DMS79 treated with DMSO at 0.1 percent for 48 hours (cell line): ENCODE results near the gene SRGAP2B.
"Not testable (repeated sequence)": the region's sequence is repeated elsewhere in the genome, so short reads cannot be mapped to it uniquely, and the experiment has no call there.

ENCODE experiments used
- DNase-seq: peaks from one replicate; lab custom pipeline; 2025; lab: John Stamatoyannopoulos, UW

SRGAP2B gene

DNA sequence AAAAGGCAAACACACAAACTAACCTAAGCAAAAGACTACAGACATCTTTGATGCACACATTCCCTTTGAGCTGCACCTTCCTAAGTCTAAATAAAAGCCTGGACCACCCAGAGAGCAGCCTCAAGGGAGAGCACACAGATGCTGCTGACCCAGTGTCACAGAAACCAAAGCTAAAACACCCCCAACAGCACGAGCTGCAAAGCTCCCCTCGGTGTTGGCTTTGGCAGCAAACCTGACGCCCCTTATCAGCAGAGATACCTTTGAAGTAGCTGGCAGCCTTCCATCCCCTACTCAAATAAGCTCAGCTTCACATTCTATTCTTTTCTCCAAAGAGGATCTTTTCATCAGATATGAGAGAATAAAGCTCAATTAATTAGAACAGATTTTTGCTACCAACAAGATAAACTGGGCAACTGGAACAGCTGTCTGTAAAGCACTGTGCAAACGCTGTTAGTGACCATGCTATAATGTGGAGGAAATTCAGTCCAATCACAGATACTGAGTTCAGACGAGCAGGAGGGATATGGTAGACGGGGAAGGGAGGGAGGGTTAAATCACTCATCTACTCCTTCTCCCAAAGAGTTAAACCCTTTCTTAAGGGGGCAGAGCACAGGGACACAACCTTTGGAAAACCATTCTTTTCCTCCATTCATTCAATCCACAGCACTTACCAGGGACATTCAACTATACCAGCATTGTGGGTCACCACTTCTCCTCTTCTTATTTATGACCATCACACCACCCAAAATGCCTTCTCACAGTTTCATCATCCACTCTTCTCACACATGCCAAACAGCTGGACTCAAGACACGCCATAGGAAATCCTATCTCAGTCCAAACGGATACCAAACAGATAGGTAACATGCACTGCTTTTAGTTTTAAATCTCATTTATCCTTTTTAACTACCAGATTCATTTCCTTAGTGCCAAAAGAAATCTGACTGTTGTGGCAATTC, 148.3 kb downstream of the SRGAP2B start:
- DNase-seq: not testable (repeated sequence)

DNA sequence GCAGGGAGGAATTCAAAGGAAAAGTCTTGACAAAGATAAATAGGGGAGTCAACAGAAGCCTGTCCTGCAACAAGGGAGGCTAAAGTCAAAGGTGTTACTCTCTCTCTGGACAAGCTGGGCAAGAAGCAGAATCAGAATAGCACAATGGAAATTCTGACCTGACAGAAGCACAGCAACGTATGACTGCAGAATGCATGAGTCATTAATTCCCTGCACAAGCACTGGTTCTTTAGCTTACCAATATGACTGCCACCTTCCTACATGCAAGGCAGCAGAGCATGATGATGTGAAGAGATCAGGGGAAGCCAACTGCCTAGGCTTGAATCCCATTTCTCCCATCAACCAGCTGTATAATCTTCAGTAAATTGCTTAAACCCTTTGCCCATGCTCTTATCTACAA, 153.4 kb downstream of the SRGAP2B start:
- DNase-seq: not testable (repeated sequence)

DNA sequence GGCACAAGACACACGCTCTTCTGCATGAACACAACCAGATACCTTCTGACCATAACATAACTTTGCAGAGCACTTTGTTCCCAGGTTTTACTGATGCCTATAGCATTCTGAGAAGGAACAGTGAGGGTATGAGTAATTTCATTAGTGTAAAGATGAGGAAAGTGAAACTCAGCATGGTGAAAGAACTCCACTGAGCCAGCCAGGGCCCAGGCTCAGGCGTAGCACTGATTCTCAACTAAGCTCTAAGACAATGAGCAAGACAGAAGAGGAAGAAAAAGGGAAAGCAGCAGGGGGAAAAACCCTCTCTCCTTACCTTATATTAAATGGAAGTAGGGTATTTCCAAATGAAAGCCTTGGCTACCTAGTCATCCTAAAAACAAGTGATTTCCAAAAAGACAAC, 155.1 kb downstream of the SRGAP2B start:
- not testable (repeated sequence) for DNase-seq

DNA sequence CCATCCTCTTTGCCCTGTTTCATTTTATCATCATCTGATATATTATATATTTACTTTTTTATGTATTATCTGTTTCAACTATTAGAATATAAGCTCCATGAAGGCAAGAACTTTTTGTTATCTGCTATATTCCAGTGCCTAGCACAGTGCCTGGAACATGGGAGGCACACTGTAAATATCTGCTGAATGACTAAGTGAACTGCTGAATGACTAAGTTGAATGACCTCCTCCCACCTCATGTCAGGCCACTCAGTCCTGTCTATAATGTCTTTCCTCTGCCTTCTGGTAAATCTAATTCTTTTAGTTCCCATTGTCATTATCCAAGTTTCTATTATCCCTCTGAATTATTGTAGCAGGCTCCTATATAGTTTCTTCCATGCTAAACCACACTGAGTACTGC, 156.5 kb downstream of the SRGAP2B start:
- not testable (repeated sequence) for DNase-seq

DNA sequence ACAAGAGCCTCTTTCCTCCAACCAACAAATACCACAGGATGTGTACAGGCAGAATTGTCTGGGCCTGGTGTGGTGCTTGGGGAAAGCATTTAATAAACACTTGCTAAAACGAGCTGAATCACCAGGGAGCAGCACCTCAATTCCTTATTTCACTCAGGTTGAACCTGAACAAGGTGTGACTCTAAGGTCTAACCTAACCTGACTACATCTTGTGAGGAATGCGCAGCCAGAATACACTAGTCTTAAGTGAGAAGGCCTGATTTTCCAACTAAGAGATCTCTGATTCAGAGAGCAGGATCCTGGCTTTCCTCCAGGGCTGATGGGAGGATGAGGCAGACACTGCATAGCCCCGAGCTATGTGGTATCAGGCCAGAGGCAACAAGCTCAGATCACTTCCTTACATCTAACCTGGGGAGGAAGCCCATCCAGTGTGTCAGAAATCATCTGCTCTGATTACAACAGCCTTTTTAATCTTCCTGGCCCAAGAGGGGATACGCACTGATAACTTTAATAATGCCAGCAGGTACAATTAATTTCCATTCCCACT, 158.9 kb downstream of the SRGAP2B start:
- DNase-seq: not testable (repeated sequence)

DNA sequence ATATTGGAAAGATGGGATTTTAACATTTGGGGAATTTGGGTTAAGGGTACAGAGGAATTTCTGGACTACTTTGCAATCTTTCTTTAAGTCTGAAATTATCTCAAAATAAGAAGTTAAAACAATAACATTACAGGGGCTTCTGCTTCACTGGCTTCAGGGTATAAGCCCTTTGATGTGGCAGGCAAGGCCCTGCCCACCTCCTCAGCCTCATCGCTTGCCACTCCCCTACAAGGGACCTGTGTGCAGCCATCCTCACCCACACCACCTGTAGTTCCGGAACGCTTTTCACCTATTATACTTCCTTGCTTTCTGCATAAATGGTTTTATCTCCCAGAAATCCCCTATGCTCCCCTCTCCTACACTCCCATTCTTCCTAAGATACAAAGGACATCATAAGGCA, 159.8 kb downstream of the SRGAP2B start:
- not testable (repeated sequence) for DNase-seq

DNA sequence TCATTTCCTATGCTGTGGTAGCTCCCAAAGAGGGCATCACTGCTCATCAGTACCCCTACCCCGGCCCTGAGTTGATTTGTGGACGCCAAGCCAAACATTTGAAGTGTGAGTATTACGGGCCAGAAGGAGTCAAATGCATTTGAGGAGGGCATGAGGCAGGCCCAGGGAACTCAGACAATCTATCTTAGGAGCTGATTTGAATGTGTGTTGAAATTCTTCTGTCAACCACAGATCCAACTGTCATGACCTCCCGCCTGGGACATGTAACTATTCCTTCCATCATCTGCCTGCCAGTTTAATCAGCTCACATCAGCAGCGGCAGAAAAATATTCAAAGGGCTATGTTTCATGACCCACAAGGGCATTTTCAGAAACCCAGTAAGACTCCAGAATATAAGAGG, 162.1 kb downstream of the SRGAP2B start:
- not testable (repeated sequence) for DNase-seq

DNA sequence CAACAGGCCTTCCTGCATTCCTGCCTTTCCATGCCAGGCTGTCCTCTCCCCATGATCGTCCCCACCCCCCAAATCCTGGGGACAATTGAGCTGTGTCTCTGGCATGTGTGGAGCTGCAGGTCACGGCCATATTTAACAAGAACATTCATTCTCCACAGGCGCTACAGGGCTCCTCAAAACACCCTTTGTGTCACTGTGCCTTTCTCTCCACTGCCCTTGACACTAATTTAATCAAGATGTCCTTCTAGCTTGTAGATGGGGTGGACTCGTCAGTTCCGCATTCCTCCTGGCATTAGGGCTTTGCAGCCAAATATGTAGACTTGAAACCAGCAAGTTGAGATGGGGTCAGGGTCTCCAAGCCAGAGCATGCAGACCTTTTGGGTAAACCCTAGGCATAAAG, 163.0 kb downstream of the SRGAP2B start:
- not testable (repeated sequence) for DNase-seq

DNA sequence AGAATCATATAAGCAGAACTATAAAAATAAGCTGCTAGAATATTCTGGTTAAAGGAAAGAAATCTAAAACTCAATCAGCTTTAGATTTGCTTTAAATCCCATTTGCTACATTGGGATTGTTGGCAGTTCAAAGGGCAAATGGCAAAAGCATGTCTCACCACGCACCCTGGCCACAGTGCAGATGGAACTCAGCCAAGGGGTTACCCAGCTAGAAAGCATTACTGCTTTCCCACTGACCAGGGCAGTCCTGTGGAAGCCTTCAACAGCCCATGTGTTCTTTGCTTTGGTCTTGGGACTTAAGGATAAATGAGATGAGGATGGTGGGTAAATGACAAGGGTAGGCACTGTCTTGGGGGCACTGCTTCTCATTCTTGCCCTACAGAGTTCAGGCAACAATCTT, 163.6 kb downstream of the SRGAP2B start:
- not testable (repeated sequence) for DNase-seq

DNA sequence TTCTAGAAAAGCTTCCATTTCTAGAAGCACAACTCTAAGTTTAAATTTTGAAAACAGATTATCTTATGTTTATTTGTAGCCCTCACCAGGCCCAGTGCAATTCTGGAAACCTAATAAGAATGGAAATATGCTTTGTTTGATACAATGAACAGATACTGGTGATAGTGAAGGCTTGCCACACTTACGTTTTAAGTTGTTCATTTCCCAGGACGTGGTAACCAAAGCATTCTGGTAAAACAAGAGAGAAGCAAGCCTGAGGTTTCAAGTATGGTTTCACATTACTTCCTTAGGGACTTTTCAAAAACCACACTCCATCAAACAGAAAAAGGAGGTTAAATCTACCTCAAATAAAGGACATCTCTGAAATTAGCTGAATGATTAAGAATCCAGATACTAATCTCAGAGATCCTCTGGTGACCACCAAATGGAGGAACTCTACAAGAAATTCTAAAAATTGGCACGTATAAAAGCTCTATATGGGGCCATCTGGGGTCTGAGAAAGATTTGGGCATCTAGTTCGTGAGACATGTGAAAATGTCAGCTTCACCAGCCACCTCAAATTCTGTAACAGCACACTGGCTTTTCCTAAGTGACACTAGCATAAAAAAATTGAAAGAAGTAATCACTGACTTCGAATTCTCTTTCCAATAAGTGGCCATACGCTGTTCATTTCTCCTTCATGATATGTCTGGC, 164.9 kb downstream of the SRGAP2B start:
- DNase-seq: not testable (repeated sequence)

DNA sequence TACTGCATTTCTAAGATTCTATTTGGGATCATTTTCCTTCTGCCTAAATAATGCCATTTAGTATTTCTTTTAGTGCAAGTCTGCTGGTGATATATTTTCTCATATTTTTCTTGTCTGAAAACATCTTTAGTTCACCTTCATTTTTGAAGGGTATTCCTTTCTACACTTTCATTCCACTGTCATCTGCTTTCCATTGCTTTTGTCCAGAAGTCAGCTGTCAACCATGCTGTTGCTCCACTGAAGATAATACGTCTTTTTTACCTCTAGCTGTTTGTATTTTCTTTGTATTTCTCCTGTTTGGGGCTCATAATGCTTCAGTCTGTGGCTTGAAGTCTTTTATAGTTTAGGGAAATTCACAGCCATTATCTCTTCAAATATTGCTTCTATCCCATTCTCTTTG, 167.8 kb downstream of the SRGAP2B start:
- not testable (repeated sequence) for DNase-seq

DNA sequence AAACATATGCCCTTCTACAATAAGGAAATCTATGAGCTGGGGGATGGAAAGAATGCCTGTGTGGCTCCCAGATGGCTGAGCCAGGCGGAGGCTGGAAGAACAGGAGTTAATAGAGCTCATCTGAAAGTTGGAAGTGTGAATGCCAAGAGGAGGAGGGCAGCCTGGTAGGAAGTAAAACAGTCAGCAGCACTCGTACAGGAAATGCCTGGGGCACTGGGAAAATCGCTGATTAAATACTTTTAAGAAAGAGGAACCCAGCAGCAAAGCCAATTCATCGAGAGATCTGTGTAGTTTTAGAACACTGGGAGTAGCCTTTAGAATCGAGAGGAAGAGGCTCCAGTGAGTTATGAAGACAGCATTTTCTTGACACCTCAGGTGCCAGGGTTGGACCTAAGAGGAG, 171.5 kb downstream of the SRGAP2B start:
- DNase-seq: not testable (repeated sequence)

DNA sequence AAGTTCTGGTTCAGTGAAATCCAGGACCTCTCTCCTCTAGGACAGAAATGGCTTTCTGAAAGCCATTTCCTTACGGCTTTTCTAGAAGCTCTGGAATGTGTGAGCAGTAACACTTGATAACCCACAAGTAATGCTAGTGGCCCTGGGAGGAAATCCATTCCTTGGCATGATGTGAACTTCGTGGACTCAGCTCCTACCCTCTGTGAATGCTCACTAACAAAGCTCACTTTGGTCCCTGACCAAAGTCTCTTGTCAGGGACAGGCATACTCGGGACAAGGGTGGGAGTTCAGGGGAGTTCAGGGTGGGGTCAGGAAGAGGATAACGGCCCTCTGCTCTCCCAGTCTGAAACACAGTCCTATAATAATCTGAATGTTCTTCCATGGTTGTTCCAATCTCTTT, 172.3 kb downstream of the SRGAP2B start:
- not testable (repeated sequence) for DNase-seq

DNA sequence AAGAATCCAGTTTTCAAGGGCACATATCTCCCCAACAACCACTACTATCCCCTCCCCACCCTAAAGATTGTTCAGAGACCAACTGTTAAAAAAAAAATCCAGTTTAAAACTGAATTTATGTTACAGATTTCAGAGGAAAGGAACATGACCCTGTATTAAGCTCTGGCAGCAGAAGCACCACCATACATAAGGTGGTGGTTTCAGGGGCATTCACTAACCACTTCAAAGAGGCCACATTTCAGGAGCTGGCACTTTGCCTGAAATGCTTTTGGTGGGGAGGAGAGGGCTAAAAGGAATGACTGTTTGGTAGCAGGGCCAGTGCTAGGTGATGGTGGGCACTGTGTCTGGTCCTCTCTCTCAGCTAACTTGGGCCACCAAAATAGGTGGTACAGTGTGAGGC, 176.0 kb downstream of the SRGAP2B start:
- DNase-seq: not testable (repeated sequence)

DNA sequence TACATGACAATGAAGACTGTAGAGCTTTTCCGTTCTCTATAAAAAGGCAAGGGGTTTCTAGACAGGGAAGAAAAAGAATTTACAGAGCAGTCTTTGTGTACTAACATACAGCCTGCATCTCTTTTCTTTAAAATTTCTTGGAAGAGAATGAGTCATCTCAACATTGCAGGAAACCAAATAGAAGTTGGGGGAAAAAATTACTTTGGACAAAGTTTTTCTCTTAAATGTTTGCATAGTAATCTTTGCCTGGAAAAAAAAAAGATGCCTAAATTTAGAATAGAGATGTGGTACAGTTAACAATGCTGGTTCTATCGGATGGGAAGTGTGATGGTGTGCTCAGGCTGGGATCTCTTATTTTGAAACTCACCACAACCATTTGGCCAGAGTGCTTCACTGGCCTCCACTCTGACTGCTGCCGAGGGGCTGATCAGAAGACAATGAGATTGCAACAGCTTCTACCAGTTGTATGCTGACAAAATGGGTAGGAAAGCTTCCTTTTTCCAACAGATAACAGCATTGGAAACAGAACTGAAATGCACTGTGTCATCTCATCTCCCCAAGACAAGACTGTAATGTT, 177.0 kb downstream of the SRGAP2B start:
- DNase-seq: not testable (repeated sequence)

DNA sequence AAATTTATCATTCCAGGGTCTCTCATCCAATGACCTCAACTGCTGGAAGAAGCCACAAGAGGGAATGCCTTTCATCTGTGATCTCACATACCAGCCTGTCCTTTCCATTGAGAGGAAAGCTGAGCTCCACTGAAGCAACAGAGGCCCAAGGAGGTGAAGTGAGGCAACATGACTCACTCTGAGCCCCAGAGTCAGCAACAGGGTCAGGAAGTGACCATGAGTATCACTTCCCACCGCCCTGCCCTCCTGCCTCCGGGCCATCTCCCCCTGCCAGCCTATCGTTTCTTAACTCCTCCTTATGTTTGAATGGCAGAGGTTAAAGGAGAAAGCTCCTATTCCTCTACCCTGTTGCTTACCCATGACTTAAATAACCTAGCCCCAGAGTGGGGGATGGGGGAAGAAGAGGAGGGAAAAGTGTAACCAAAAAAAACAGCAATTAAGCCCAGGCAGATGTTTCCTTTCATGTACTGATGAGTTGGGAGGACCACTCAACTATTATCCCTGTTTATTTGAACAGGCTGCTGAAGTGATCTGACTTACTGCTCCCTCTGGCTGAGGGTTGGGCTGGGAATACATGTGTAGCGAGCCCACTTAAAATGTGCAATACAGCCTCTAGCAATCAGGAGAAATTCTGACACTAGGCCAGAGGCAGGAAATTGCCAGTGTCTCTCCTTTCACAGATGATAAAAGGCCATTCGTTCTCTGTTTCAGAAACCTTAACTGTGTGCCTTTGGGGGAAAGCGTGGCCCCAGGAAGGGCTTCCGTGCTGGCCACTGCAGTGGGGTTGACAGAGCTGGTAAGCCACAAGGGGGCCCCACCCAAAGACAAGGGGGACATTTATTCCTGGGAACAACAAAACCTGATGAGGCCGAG, 177.7 kb downstream of the SRGAP2B start:
- DNase-seq: not testable (repeated sequence)

DNA sequence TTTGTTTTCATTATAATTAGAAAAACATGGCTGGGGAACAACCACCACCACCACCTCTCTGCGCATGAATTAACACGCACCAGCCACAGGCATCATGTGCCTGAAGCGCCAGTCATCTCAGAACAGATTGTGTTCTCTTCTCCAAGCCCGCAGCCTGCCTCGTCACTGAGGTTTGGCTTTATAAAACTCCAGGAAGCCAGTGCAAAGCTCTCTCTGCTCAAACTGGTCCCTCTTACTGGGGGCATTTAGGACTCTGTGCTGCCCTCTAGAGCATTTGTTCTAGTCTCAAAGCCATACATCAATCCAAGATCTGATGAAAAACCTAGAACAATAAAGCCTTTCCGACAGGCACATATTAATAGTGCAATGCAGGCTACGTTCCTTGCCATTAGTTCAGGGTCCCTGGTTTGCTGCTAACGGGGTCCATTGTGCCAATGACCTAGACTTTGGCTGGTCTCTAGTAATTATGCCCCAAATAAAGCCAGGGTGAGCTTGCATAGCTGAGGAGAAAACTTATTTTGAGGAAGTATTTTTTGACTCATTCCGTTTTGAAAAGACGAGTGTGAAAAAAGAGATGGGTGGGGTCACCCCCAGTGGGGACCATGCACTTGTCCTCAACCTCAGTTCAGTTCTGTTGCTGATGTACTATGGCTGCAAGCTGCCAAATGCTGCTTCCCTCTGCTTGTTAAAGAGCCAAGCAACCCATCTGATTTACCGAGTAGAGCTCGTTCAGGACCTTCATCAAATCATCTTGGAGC, 181.0 kb downstream of the SRGAP2B start:
- DNase-seq: not testable (repeated sequence)

DNA sequence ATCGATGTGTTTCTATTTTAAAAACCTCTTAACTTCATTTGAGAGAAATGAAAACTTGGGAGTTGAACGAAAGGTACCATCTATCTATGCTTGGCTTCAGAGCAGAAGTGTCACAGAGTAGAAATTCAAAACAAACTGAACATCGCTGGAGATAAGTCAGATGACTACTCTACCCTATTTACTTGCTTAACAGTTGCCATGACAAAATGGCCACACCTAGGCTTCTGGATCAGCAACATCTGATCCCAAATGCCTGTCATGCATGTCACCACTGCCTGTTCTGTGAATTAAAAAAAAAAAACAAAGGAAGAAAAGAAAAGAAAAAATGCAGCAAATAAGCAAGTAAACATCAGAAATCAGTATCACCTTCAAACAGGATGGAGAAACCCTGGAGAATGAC, 181.7 kb downstream of the SRGAP2B start:
- not testable (repeated sequence) for DNase-seq

DNA sequence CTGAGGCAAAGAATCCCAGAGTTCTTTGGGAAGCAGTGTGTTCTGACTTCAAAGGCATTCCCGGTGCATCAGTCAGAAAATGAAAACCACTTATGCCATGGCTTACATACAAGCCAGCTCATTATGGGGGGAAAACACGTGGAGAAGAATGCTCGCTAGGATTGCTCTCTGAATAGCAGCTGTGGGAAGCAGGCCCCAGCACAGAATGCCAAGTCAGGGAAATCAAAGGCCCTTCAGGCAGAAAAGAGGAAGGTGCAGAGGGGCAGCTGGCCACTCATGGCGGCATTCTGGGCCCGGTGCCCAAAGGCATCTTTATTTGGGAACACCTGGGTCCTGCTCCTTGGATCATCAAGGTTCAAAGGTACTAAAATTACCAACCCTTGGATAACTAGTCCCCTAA, 184.4 kb downstream of the SRGAP2B start:
- DNase-seq: not testable (repeated sequence)

DNA sequence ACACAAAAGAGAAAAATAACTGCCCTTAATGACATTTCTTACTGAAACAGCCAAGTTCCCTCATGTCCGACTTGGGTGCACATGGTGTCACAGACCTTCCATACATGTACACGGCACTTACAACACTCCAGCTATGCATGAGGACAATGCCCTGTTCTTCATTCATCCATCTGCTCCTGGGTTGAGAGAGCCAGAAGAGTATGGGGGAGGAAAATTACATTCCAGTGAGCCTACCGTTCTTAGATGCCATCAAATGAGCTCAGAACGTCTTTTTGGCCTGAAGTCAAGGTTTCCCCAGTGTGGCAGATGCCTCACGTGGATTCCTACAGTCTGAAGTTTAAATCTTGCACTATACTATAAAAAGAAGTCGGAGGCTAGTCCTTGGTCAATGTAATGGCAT, 194.3 kb downstream of the SRGAP2B start:
- not testable (repeated sequence) for DNase-seq
